ENCODE results near the gene CRTC1.
A peak's percentile ranks its signal among the peaks of the same experiment; 100 is the strongest.
"Not testable (repeated sequence)": the region's sequence is repeated elsewhere in the genome, so short reads cannot be mapped to it uniquely, and the experiment has no call there.

CRTC1 gene

DNA sequence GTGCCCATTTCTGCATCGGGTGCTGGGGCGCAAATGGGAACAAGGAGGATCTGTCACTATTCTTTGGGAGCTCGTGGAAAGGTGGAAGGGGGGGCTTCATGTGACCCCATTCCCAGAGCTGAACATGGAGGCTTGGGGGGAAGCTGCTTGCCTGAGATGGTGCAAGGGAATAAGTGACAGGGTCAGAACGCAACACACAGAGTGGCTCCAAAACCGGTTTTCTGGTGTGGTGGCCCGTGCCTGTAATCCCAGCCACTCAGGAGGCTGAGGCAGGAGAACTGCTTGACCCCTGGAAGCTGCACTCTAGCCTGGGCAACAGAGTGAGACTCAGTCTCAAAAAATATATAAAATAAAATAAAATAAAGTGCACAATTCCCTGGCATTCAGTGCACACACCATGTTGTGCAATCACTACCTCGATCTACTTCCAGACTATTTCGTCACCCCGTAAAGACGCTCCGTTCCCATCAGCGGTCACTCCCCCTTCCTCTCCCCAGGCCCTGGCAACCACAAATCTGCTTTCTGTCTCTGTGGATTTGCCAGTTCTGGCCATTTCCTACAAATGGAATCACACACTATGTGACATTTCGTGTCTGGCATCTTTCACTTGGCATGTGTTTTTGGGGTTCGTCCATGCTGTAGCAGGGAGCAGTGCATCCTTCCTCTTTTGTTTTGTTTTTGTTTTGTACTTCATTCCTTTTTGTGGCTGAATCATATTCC, 125.8 kb downstream of the CRTC1 start:
- no peak for DNase-seq

- not testable (repeated sequence) for DNase-seq
Observed at GRCh38 chr19:18811638-18812037, 128.2 kb downstream of the CRTC1 start.

GRCh38 chr19:18814063-18814462, 130.6 kb downstream of the CRTC1 start:
- peak; percentile 22 for DNase-seq

- no peak for DNase-seq
Observed at GRCh38 chr19:18815673-18816072, 132.2 kb downstream of the CRTC1 start.

GRCh38 chr19:18816645-18817044, 133.2 kb downstream of the CRTC1 start:
- not testable (repeated sequence) for DNase-seq

GRCh38 chr19:18817574-18817973, 134.1 kb downstream of the CRTC1 start:
- no peak for DNase-seq

DNA sequence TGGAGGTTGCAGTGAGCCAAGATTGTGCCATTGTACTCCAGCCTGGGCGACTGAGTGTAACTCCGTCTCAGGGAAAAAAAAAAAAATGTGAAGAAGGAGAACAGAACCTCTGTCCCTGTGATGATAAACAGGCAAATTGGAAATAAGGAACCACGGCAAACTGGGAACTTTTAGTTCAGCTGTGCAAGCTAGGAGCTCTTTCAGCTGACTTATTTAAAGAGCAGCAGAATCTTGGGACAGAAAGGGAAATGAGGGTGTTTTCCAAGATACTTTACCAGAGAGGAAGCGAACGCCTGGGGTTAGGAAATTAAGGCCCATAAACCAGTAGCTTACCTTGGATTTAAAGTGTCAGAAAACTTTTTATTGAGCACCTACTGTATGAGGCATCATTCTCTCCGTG, 145.3 kb downstream of the CRTC1 start:
- no peak for DNase-seq

GRCh38 chr19:18830488-18830887, 147.0 kb downstream of the CRTC1 start:
- no peak for DNase-seq

GRCh38 chr19:18831524-18832305, 148.2 kb downstream of the CRTC1 start, which contains the start of gene UPF1:
UPF1 (plus strand) TSS chr19:18831959; CDS start chr19:18832210, 251 bp downstream.
- peak; percentile 98 for DNase-seq
